NCI-H2196 treated with DMSO at 0.1 percent for 48 hours (cell line): ENCODE data around the gene DLG5.

Experiments
- DNase-seq: peaks from one replicate; lab custom pipeline; 2025; ENCODE audit not compliant: unreplicated experiment; lab: John Stamatoyannopoulos, UW

The DLG5 gene

DNA sequence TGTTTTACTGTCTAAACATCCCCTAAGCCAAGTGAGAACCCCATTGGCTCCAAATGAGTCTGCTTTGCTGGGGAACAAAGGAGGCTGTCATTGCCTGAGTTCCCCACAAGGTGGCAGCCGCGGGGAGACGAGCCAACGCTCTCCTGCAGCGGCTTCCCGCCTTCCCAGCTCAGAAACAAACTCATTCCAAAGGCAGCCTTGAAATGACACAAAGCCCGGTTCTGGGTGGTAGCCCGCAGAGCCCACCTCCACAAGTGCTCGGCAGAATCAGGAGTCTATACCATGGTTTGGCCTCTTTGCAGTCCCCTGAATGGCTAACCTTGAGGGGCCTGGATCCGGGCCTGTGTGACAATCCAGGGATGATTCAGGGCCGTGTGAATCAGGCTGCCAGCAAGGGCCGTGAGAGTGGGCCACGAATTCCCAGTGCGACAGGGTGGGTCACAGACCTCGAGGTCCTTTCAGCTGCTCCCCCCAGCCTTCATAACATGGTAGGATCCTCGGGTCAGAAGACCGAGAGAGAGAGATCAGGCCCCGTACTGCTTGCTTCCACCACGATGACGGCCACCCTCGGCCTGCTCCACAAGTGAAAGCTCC lies 79.7 kb downstream of the DLG5 start:
- peak; percentile 14 for DNase-seq

DNA sequence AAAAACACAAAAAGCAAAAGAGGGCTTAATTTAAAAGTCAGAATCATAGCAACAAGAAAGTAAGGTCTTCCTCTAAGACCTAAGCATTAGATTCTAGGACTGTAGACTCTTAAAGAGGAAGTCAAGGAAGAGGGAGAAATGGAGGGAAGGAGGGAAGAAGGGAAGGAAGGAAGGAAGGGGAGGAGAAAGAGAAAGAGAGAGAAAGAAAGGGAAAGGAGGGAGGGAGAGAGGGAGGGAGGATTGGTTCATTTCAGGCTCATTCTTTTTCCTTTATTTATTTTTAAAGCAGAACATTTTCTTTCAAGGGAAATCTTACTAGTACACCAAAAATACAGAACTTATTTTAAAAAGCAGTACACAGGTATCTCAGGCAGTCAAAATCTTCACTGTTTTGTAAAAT lies 81.1 kb downstream of the DLG5 start:
- no peak for DNase-seq

DNA sequence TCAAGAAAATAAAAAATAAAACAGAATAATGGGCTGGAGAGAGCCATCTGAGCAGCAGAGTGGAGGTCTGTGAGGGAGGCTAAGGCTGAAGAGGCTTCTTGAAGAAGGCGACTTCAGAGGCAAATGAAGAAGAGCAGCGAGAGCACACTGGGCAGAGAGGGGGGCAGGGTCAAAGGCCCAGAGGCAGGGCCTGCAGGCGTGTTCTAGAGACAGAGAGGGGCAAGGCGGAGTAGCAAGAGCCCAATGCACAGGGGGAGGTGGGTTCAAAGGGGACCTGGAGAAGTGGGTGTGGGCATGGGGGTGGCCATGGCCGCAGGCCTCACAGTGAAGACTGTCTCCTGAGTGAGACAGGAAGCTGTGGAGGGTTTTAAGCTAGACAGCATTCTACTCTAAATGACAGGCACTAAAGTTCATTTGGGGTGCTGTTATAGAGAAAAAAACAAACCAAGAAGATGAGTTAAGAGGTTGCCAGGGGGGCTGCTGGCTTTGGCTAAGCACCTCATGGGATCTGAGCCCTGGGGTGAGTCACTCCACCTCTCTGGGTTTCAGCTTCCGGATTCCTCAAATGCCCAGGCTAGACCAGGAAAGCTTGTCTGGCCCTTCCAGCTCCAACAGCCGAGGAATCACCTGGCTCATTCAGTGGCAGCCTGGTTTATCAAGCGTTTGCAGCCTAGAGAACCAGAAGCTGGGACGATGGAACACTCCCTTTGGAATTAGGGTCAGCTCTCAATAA lies 81.7 kb downstream of the DLG5 start:
- DNase-seq = no peak

DNA sequence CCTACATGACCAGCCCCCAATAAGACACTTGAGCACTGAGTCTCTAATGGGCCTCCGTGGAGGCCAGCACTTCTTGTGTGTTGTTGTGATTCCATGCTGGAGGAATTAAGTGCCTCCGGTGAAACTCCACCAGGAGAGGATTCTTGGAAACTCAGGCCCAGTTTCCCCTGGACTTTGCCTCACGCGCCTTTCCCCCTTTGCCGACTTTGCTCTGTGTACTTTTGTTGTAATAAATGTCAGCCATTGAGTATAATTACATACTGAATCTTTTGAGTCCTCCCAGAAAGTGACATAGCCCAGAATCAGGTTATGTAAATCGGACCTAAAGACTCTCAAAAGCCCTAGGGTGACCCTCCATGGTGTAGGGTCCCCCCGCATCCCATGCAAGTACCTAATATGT lies 82.4 kb downstream of the DLG5 start:
- no peak for DNase-seq

DNA sequence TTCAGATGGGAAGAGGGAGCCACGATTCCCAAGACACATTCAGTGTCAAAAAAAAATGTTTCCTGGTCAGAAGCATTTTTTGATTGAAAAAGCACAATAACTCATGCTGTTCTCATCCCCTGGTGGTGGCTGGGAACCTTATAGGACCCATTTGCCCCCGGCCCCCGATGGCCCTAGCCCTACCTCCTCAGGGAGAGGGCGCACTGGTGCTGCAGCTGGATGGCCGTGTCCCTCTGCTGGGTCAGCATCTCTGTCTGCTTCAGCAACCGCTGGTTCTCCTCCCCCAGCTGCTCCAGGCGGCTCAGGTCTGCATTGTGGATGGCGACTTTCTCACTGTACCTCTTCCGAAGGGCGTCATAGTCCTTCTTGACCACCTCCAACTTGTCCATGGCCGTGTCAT lies 83.3 kb downstream of the DLG5 start:
- no peak for DNase-seq

DNA sequence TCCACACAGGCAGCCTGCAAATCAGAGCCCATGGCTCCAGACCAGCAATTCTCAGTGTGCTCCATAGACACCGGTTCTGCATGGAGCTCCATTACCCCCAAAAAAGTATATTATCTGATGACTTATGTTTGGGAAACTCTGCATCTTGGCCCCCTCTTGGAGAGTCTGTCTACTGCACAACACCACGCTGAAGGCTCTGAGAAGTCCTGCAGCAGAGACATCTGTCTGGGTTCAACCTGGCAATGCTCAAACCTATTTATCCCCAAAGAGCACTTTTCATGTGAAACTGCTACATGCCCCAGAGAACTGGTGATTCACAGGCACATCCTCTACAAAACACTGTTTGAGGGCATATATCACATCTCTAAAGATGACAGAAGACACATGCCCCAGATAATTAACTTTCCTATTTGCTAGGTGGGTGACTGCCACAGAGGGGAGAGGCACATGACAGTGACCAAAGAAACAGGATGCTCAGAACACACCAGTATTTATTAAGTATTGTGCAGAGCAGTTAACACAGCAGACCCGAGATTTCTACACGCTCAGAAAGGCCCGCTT lies 83.8 kb downstream of the DLG5 start:
- DNase-seq = no peak

DNA sequence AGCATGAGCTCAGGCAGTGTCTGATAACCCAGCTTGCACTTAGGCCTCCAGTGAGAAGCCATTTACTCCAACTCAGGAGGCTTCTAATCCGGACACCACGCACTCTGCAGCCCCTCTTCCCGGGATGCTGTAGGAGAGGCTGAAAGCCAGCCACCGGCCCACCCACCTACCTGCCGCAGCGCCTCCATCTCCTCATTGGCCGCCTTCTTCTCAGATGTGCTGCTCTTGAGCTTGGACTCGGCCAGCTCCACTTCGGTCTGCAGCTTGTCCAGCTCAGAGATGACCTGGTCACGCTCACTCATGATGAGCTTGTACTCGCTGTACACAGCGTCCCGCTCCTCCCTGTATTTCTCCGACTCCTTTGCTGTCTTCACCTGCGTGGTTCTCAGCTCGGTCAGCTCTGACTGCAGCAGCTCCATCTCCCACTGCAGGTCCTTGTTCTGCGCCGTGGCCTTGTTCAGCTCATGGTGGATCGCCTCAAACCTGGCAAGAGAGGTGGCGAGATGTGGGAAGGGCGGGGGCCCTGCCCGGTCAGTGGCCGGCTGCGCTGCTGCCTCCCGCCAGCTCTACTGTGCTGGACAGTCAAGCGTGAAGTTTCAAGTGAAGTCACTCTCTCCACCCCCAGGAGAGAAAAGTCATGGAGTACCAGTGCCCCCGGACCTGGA lies 84.7 kb downstream of the DLG5 start:
- no peak for DNase-seq

DNA sequence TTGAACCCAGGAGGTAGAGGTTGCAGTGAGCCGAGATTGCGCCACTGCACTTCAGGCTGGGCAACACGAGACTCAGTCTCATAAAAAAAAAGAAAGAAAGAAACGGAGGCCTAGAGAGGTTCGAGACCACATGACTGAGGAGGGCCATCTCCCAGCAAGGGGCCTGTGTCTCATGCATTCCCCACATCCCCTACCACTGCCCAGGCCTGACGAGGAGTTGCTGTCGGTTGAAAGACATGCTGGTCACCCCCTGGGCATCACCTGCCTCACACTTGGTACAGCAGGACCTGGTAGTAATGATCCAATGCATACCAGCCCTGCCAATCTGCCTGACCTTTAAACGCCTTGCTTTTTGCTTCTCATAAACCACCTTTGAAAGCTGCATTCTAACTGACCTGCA lies 85.9 kb downstream of the DLG5 start:
- no peak for DNase-seq

DNA sequence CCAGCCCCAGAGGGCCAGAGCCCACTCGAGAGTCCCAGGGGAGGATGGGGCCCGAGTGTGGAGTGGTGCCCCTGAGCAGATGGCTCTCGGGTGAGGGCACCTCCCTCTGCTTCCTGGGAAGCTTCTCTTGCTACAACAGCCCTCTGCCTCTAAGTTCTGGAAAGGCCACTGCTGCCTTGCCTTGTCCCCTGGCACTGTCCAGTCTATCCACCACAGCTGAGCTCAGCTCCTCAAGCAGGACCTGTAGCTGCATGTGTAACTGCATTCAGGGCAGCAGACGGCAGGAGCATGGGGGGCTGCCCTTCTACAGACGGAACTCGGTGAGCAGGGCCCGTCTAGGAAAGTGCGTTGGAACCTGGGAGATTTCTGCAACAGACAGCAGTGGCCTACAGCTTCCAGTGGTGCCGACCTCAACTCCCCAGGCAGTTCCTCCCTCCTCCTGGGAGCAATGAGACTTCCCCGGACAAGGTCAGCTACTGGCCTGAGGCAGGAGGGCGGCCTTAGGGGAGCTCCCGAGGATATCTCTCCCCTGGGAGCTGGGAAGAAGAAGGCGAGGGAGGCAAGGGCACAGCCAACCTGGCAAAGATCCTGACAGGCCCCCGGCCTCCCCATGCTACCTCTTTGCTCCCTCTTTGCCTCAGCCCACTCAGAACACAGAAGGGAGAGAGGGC lies 88.5 kb downstream of the DLG5 start:
- no peak for DNase-seq

DNA sequence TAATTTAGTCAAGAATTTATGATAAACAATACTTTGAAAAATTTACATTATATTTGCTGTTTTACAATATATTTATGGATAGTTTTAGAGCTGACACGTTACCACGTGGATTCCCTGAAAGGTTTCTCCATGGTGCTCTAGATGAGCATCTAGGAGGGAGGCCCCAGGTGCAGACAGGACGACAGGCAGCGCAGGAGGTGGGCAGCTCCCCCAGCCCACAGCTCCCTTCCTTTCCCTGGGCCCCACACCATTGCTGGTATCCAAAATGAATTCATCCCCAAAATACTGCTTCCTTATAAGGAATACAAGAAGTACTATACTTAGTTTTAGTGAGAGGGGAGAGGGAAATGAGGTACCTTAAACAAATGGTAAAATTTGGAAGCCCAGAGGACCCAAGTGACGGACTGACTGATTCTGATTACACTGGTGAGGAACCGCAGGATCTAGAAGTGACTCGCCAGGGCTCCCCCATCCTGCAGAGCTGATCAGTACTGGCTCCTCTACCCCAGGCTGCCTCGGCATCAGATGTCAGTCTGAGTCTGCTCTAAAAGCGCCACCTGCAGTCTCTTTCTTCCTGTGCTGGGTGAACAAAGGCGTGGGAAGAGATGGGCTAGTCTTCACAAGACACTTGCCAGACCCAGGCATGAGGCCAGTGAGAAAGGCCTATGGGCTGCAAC lies 89.2 kb downstream of the DLG5 start:
- peak; percentile 27 for DNase-seq

DNA sequence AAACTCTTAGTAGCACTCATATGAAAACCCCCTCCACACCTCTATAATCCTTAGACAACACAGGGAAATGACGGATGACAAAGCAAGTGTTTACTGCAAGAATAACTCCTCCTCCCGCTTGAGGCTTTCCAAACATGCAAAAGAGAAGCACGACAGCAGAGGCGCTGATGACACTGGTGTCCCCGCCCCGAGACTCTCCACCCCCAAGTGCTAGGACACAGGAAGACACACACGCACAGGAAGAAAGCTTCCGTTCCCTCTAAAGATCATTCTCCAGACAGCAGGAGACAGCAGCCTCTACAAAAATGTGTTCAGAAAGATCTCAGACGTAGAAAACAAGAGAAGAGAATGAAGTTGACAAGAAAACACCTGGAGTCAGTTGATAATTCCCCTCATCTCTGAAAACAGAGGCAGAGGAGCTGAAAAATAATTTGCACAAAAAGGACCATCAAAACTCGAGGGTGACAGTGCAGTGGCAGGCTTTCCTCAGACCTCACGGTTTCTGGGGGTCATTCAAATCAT lies 90.2 kb downstream of the DLG5 start:
- no peak for DNase-seq

DNA sequence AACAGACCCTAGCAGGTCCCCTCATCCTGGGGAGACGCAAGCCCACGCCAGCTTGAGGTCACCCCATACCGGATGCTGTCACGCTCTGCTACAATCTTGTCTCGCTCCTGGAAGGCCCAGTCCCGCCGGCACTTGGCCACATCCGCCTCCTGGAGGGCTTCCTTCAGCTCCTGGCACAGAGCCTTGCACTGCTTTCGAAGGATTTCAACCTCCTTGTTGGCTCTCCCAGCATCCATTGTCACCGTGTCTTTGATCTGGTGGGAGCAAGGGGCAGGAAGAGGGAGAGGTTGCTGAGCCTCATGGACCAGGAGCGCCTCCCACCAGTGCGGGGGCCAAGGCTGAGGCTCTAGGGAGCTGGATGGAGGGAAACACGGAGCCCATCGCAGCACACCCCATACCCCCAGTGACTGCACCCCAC lies 90.9 kb downstream of the DLG5 start:
- DNase-seq = no peak

DNA sequence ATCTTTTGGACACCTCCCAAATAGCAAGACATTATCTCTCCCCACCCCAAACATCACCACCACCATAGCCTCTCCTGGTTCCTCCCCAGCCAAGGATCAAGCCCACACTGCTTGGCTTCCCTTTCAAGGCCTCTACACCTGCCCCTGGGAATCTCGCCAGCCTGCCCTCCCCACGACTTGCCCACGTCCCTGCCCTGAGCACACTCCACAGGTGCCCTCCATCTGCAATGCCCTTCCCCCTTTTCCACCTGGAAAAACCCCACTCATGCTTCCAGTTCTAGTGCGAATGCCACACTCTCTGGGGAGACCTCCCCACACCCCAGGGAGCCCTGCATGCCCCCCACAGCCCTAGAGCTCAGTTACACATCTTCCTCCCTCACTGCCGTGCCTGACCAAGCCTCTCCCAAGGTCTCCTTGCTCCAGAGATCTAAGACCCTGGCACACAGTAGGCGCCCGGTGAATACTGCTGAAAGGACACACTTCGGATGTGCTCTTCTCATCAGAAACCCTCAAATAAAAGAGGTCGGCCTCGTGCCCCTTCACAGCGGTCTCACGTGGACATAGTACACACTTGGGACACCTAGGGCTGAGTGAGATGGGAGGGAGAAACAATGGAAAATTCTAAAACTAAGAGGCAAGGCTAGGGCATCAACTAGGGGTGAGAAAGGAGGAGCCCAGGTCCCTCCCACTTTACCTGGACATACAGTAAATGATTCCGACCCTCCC lies 91.4 kb downstream of the DLG5 start:
- no peak for DNase-seq

DNA sequence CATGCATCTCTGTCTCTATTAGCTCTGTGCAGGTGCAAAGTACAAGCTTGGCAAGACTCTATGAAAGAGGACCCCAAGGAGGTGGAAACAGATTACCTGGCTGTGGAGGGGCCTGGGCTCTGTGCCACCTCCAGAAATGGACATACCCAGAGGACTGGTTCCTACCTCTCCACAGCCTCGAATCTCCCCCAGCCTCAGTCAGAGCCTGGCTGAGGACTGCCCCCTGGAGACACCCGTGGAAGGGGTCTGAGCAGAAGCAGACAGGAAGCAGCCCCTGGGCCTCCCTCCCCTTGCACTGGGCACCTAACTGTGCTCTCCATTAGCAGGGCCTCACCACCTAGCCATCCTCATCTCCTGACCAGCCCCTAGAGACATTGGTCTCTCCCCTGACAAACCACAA lies 92.0 kb downstream of the DLG5 start:
- no peak for DNase-seq

DNA sequence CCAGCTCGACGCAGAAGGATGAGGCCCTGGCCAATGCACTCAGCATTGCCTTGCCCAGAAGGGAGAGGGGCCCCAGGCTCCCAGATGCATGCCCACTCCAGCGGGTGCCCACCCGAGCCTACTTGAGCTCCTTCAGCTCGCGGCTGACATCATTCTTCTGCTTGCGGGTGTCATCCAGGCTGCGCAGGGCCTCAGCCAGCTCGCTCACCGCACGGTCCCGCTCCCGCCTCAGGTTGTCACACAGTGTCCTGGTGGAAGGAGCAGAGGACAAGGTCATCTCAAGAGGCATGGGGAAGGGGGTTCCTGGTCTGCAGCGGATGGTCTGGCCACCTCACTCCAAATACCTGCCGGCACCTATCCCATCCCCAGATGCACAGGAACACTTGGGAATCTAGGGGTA lies 92.8 kb downstream of the DLG5 start:
- no peak for DNase-seq

DNA sequence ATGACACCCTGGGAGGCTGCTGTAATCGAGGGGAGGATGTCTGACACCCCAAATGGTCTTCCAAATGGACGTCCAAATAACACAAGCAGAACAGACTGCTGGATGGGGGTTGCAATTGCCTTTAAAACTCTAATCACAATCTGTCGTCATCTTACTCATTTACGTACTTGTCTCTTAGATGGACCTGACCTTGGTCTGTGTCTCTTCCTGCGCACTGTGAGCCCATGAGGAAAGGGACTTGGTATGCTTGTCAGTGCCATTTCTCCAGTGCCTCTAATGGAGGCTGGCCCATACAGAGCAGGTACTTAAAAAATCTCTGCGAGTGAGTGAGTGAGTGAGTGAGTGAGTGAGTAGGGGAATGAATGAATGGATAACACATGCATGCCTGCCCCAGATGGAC lies 93.3 kb downstream of the DLG5 start:
- no peak for DNase-seq

DNA sequence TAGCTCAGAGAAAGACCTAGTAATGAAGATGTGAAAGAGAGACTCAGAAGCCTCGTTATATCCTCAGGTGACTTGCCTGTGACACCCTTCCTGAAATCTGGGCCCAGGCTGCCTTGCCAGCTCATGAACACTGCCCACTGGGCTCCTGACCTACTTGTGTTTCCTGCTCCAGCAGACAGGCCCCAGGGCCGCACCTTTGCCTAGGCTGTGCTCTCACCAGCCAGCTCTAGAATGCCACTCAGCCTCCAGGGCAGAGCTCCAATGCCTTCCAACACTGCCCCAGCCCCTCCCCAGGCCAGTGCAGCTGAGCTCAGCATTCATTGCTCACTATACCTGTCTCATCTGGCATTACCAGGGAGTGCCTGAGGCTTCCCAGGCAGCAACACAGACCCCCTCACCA lies 94.3 kb downstream of the DLG5 start:
- DNase-seq = no peak

DNA sequence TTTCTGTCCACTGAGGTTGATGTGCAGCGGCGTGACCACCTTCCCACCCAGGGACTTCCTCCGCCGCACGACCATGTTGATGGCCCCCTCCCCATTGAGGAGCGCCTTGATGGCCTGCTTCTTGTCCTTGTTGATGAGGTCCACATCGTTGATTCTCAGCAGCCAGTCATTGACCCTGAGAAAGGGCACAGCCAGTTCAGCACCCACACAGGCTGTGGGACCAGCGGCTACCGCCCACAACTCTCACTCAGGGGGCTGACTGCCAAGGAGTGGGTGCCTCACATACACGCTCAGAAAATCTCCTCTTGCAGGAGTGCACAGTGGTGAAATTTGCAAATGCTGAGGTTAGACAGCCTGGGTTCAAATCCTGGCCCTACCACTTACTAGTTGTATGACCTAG lies 97.2 kb downstream of the DLG5 start:
- no peak for DNase-seq

DNA sequence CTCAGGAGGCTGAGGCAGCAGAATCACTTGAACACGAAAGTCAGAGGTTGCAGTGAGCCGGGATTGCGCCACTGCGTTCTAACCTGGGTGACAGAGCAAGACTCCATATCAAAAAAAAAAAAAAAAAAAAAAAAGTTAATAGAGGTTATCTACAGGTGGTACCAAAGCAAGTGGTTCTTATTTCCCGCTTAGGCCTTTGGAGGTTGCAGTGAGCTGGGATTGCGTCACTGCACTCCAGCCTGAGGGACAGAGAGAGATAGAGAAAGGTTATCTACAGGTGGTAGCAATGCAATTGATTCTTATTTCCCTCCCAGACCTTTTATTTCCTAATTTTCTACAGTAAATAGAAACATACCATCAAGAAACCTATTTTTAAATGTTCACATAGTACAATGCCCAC lies 98.2 kb downstream of the DLG5 start:
- no peak for DNase-seq

DNA sequence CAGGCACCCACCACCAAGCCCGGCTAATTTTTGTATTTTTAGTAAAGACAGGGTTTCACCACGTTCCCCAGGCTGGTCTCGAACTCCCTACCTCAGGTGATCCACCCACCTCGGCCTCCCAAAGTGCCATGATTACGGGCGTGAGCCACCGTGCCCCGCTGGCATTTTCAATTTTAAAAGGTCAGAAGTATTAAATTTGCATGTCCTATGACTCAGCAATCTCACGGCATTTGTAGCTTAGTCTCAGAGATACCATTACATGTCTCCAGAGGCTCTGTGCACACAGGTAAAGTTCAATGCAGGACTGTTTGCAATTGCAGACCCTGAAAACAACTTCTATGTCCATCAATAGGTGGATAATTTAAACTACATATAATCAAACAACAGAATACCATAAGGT lies 99.2 kb downstream of the DLG5 start:
- DNase-seq = no peak
